ENCODE data around the gene CLEC6A.

GRCh38 chr12:8527250-8528130, 71.7 kb downstream of the CLEC6A start:
- no peak for TF ChIP-seq CTCF (IDR thresholded peaks at IDR 0.05; ENCODE audit: low read length)
- no peak for TF ChIP-seq EZH2 (IDR thresholded peaks at IDR 0.05; ENCODE audit: borderline replicate concordance, low read length)
